SK-N-SH (cell line): ENCODE results near the gene WBP1L. TPM values are rescaled to one million over a fixed set of nuclear protein-coding genes. Genes with fewer than 3 reads are reported as not detected.
"Not testable (repeated sequence)": the region's sequence is repeated elsewhere in the genome, so short reads cannot be mapped to it uniquely, and the experiment has no call there.

Experiments used
- CTCF ChIA-PET: fragments of 300-600, 350-600 bp; formaldehyde crosslinking; extraction: SDS; loops from one replicate; lab custom pipeline; 2021; lab: Yijun Ruan, JAX
- POLR2A ChIA-PET: fragments of 350-600 bp; sonication (Branson Sonifier 250); formaldehyde crosslinking; extraction: SDS; loops from one replicate; lab custom pipeline; 2020; ENCODE audit warnings: antibody characterized with exemption, inconsistent platforms; lab: Yijun Ruan, JAX
- DNase-seq: peaks from one replicate; pipeline ENCODE4 v3.0.0; 2012
- H2AFZ ChIP-seq: fragments of 200-600 bp; sonication (generic); 2 replicates; pipeline ENCODE4 v1.8.1; 2016; ENCODE audit warnings: antibody characterized with exemption, mild to moderate bottlenecking, low read depth
- H3F3A ChIP-seq: fragments of 200-600 bp; sonication (generic); replicated peaks from 2 replicates; pipeline ENCODE3; 2016; ENCODE audit warnings: antibody characterized with exemption, mild to moderate bottlenecking; ENCODE audit not compliant: insufficient read depth
- H3K27ac ChIP-seq, 2 experiments: fragments of 200-500 bp in 1 of 2; fragments of 200-600 bp in 1 of 2; sonication (Bioruptor generic) in 1 of 2; sonication (generic), shearing (Covaris generic) in 1 of 2; 2 replicates each; pipeline versions ENCODE4 v1.5.1 to v1.6.1; 2014 to 2016; ENCODE audit warnings: low read depth in 2 of 2, inconsistent platforms in 1 of 2, low read length in 1 of 2, mild to moderate bottlenecking in 1 of 2, mixed read lengths in 1 of 2
- H3K27me3 ChIP-seq: fragments of 200-600 bp; sonication (generic), shearing (Covaris generic); 2 replicates; pipeline ENCODE4 v1.6.1; 2016; ENCODE audit warnings: mixed run types; ENCODE audit not compliant: insufficient read depth
- H3K36me3 ChIP-seq, 2 experiments: fragments of 200-500 bp in 1 of 2; fragments of 200-600 bp in 1 of 2; sonication (Bioruptor generic) in 1 of 2; sonication (generic) in 1 of 2; replicated peaks in 1 of 2; 2 replicates each; pipeline versions ENCODE3 to v1.5.1; 2014 to 2016; ENCODE audit warnings: low read length in 1 of 2, mild to moderate bottlenecking in 1 of 2; ENCODE audit not compliant: insufficient read depth in 2 of 2, control insufficient read depth in 1 of 2
- H3K4me1 ChIP-seq, 2 experiments: fragments of 200-500 bp in 1 of 2; fragments of 200-600 bp in 1 of 2; sonication (Bioruptor generic) in 1 of 2; sonication (generic), shearing (Covaris generic) in 1 of 2; 2 replicates each; pipeline versions ENCODE4 v1.5.1 to v1.6.1; 2014 to 2016; ENCODE audit warnings: low read depth in 1 of 2, low read length in 1 of 2, mixed run types in 1 of 2; ENCODE audit not compliant: insufficient read depth in 2 of 2, control insufficient read depth in 1 of 2
- H3K4me2 ChIP-seq: fragments of 200-600 bp; sonication (generic), shearing (Covaris generic); 2 replicates; pipeline ENCODE4 v1.6.1; 2017; ENCODE audit warnings: mixed run types
- H3K4me3 ChIP-seq, 2 experiments: fragments of 200-500 bp in 1 of 2; fragments of 200-600 bp in 1 of 2; sonication (Bioruptor generic) in 1 of 2; sonication (generic), shearing (Covaris generic) in 1 of 2; 2 replicates each; pipeline versions ENCODE4 v1.5.1 to v1.8.1; 2014 to 2016; ENCODE audit warnings: low read depth in 2 of 2, inconsistent platforms in 1 of 2, low read length in 1 of 2, mild to moderate bottlenecking in 1 of 2, mixed read lengths in 1 of 2, moderate library complexity in 1 of 2
- H3K79me2 ChIP-seq: fragments of 200-600 bp; sonication (generic); 2 replicates; pipeline ENCODE4 v1.8.1; 2017; ENCODE audit warnings: mild to moderate bottlenecking; ENCODE audit not compliant: insufficient read depth
- H3K9ac ChIP-seq: fragments of 200-600 bp; sonication (generic); 2 replicates; pipeline ENCODE4 v1.6.1; 2017; ENCODE audit warnings: mixed run types
- H3K9me2 ChIP-seq: fragments of 200-600 bp; sonication (generic); 2 replicates; pipeline ENCODE4 v1.6.1; 2017; ENCODE audit warnings: mixed run types
- H3K9me3 ChIP-seq: fragments of 200-600 bp; sonication (generic); 2 replicates; pipeline ENCODE4 v1.6.1; 2017; ENCODE audit warnings: mixed run types, mild to moderate bottlenecking, moderate library complexity
- H4K20me1 ChIP-seq: fragments of 200-600 bp; sonication (generic); 2 replicates; pipeline ENCODE4 v1.6.1; 2017; ENCODE audit warnings: mild to moderate bottlenecking, mixed run types; ENCODE audit not compliant: insufficient read depth
- CHD2 ChIP-seq: fragments of 150-350 bp; IDR thresholded peaks from 2 replicates; pipeline ENCODE4 v1.6.1; 2018; ENCODE audit warnings: low read length; ENCODE audit not compliant: partially characterized antibody
- EZH2phosphoT487 ChIP-seq: fragments of 200-600 bp; sonication (generic); IDR thresholded peaks from 2 replicates; pipeline ENCODE4 v1.6.1; 2017; ENCODE audit warnings: low read depth, mixed run types, mild to moderate bottlenecking, antibody characterized with exemption, moderate library complexity, borderline replicate concordance
- FOXM1 ChIP-seq: IDR thresholded peaks from 2 replicates; pipeline ENCODE4 v1.4.0; 2012; ENCODE audit warnings: low read depth, mild to moderate bottlenecking
- GATA2 ChIP-seq: sonication (generic); formaldehyde crosslinking; IDR thresholded peaks from 2 replicates; pipeline ENCODE4 v1.5.0; 2020; ENCODE audit warnings: mild to moderate bottlenecking, missing genetic modification reagents
- PBX3 ChIP-seq: IDR thresholded peaks from 2 replicates; pipeline ENCODE4; 2012
- SMC3 ChIP-seq: IDR thresholded peaks from 2 replicates; pipeline ENCODE4 v1.6.1; 2012; ENCODE audit warnings: low read depth, low read length, improper control_type of control experiment
- WGBS: methylation state at CpG from one replicate; pipeline ENCODE4 v1.1.6; 2017; ENCODE audit warnings: low lambda C conversion rate; 5-methylcytosine and 5-hydroxymethylcytosine counted together
- polyA plus RNA-seq, 3 experiments: library from polyadenylated mRNA; depleted of rRNA; stranded (reverse); fragments of >200 nt; gene quantifications; 2 replicates each; pipeline ENCODE4 v1.2.3, GENCODE V29; 2012
- TF ChIP-seq, protein P1 (sequence below): IDR thresholded peaks from 2 replicates; pipeline ENCODE4 v1.6.1; 2012; ENCODE audit warnings: mild to moderate bottlenecking, low read depth, low read length, moderate library complexity
- TF ChIP-seq, protein P2 (sequence below): IDR thresholded peaks from 2 replicates; pipeline ENCODE4 v1.4.0; 2012; ENCODE audit warnings: low read depth, borderline replicate concordance

The WBP1L gene
- polyA plus RNA-seq, 1 of the 3 experiments (the other 2 are of a cell fraction) = 22.8 TPM

GRCh38 chr10:102740229-102740628 lies 3.5 kb upstream of the WBP1L start:
- Histone ChIP-seq H4K20me1 (no peaks in the 10 kb centered on the region), H3K4me1 (peaks cover 4 to 13% of the 10 kb centered on the region in 2 experiments; a peak in 1 of 4 replicates), H3K4me3 (no peak overlapping the region), H3F3A (peaks cover 7% of the 10 kb centered on the region), H3K79me2 (peaks cover 15% of the 10 kb centered on the region), H3K9ac (no peak overlapping the region), H2AFZ (no peak overlapping the region), H3K4me2 (no peak overlapping the region), H3K9me2 (no peaks in the 10 kb centered on the region), H3K36me3 (peaks cover 0 to 6% of the 10 kb centered on the region in 2 experiments), H3K27ac (no peak overlapping the region), H3K27me3 (no peaks in the 10 kb centered on the region), H3K9me3 (no peaks in the 10 kb centered on the region)
- CTCF ChIA-PET = interaction anchor here (0.6 to 1.2 kb wide), 2 partner anchors 13 to 318 kb away, joined by 3 to 4 read pairs; no protein-coding TSS in a partner anchor
- POLR2A ChIA-PET = no interaction called here
- TF ChIP-seq SMC3 (no peak), FOXM1 (no peak)
- 54% methylated on average over 2 of the region's 2 CpGs for WGBS
- no peak for DNase-seq

- Histone ChIP-seq H3K36me3 (peaks cover 0 to 3% of the 10 kb centered on the region in 2 experiments), H3F3A (peaks cover 7% of the 10 kb centered on the region), H2AFZ (no peak overlapping the region), H3K4me2 (no peak overlapping the region), H3K9me3 (no peaks in the 10 kb centered on the region), H3K27me3 (no peaks in the 10 kb centered on the region), H3K4me1 (peaks cover 9 to 13% of the 10 kb centered on the region in 2 experiments; a peak in 1 of 4 replicates), H3K4me3 (no peak overlapping the region), H3K27ac (no peak overlapping the region), H3K9me2 (no peaks in the 10 kb centered on the region), H3K79me2 (peaks cover 30% of the 10 kb centered on the region), H3K9ac (no peak overlapping the region), H4K20me1 (0 out of 2 replicates have a peak, but pooled peaks cover 3% of the 10 kb centered on the region)
- WGBS = 93% methylated on average over 2 of the region's 2 CpGs
- no peak for DNase-seq
- CTCF ChIA-PET = interaction anchor here (0.8 to 1.9 kb wide), 4 partner anchors 10 to 160 kb away, joined by 3 to 5 read pairs (median 3); no protein-coding TSS in a partner anchor
- TF ChIP-seq GATA2 (no peak), CHD2 (no peak), EZH2phosphoT487 (no peak), SMC3 (no peak), PBX3 (no peak)
- TF ChIP-seq, protein P1, sequence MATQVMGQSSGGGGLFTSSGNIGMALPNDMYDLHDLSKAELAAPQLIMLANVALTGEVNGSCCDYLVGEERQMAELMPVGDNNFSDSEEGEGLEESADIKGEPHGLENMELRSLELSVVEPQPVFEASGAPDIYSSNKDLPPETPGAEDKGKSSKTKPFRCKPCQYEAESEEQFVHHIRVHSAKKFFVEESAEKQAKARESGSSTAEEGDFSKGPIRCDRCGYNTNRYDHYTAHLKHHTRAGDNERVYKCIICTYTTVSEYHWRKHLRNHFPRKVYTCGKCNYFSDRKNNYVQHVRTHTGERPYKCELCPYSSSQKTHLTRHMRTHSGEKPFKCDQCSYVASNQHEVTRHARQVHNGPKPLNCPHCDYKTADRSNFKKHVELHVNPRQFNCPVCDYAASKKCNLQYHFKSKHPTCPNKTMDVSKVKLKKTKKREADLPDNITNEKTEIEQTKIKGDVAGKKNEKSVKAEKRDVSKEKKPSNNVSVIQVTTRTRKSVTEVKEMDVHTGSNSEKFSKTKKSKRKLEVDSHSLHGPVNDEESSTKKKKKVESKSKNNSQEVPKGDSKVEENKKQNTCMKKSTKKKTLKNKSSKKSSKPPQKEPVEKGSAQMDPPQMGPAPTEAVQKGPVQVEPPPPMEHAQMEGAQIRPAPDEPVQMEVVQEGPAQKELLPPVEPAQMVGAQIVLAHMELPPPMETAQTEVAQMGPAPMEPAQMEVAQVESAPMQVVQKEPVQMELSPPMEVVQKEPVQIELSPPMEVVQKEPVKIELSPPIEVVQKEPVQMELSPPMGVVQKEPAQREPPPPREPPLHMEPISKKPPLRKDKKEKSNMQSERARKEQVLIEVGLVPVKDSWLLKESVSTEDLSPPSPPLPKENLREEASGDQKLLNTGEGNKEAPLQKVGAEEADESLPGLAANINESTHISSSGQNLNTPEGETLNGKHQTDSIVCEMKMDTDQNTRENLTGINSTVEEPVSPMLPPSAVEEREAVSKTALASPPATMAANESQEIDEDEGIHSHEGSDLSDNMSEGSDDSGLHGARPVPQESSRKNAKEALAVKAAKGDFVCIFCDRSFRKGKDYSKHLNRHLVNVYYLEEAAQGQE = no peak
- TF ChIP-seq, protein P2, sequence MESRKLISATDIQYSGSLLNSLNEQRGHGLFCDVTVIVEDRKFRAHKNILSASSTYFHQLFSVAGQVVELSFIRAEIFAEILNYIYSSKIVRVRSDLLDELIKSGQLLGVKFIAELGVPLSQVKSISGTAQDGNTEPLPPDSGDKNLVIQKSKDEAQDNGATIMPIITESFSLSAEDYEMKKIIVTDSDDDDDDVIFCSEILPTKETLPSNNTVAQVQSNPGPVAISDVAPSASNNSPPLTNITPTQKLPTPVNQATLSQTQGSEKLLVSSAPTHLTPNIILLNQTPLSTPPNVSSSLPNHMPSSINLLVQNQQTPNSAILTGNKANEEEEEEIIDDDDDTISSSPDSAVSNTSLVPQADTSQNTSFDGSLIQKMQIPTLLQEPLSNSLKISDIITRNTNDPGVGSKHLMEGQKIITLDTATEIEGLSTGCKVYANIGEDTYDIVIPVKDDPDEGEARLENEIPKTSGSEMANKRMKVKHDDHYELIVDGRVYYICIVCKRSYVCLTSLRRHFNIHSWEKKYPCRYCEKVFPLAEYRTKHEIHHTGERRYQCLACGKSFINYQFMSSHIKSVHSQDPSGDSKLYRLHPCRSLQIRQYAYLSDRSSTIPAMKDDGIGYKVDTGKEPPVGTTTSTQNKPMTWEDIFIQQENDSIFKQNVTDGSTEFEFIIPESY = no peak
- POLR2A ChIA-PET = interaction anchor here (1.2 kb wide), 1 partner anchor 113 kb away, joined by 3 read pairs; no protein-coding TSS in a partner anchor
Measured at GRCh38 chr10:102741726-102742237, 2.0 kb upstream of the WBP1L start.

DNA sequence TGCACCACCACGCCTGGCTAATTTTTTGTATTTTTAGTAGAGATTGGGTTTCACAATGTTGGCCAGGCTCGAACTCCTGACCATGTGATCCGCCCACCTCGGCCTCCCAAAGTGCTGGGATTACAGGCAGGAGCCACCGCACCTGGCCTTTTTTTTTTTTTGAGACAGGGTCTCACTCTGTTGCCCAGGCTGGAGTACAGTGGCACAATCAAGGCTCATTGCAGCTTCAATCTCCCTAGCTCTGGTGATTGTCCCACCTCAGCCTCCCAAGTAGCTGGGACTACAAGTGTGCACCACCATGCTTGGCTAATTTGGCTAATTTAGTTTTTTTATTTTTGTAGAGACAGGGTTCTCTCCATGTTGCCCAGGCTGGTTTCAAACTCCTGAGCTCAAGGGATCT lies 1.4 kb upstream of the WBP1L start:
- CTCF ChIA-PET = interaction anchor here (0.8 to 2.5 kb wide), 4 partner anchors 11 to 159 kb away, joined by 3 to 5 read pairs (median 4); no protein-coding TSS in a partner anchor
- H3K4me1 ChIP-seq = peaks cover 9 to 13% of the 10 kb centered on the region in 2 experiments; a peak in 1 of 4 replicates
- 98% methylated on average over 5 of the region's 5 CpGs for WGBS
- H3F3A ChIP-seq, H3K9me3 ChIP-seq, H3K9me2 ChIP-seq, H4K20me1 ChIP-seq, H3K4me3 ChIP-seq, H3K27ac ChIP-seq, DNase-seq, H3K36me3 ChIP-seq, H3K4me2 ChIP-seq, H3K9ac ChIP-seq, H3K27me3 ChIP-seq, POLR2A ChIA-PET: not testable (repeated sequence)
- H3K79me2 ChIP-seq = peaks cover 36% of the 10 kb centered on the region
- H2AFZ ChIP-seq = peak overlapping the region; percentile 98; the same call in 1 of the 2 replicates
